ENCODE measurements around the gene S100B.

The S100B gene

DNA sequence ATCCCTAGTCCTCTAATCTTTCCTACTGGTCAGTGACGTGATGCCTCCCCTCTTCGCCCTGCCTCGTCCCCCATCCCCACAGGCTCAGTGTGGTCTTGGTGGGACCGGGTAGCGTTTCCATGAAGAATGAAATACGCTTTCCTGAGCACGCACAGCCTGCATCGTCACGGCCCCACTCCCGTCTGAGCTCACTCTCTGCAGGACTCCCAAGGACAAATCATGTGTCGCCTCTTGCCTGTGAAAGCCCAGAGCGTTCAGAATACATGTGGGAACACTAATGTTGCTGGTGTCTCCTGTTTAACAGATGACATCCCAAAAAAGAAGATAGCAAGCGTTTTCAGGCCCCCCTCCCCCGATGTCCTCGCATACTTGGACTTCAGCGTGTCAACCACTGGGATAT is 49.2 kb downstream of the S100B start:
- Histone ChIP-seq H3K9me3 (replicated peaks; ENCODE audit: low read length) (no peaks in the 10 kb centered on the region), H3K36me3 (ENCODE audit: insufficient read depth, low read length) (peaks cover 61% of the 10 kb centered on the region), H3K27me3 (ENCODE audit: control insufficient read depth, insufficient read depth, low read length) (no peaks in the 10 kb centered on the region), H3K9ac (ENCODE audit: low read depth, low read length) (no peak overlapping the region), H3K4me3 (ENCODE audit: low read length) (no peak overlapping the region), H3K4me1 (ENCODE audit: control insufficient read depth, insufficient read depth, low read length) (no peaks in the 10 kb centered on the region), H3K4me2 (ENCODE audit: low read length) (no peak overlapping the region)

DNA sequence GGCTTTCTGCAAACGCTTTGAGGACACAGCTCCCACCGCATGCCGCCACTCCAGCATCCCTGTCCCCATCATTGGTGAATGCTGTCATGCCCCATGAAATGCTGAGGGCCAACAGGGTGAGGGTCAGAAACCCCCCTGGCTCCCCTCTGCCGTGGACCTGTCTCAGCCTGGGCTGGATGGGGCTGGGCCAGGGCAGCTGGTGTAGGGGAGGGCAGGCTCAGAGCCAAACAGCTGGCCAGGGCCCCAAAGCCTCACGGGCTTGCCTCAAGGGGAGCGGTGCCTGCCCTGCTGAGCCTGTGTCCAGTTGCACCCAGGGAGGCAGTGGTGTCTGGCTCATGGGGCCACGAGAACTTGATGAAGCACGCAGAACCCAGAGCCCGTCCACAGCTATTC is 49.7 kb downstream of the S100B start:
- Histone ChIP-seq H3K4me1 (ENCODE audit: control insufficient read depth, insufficient read depth, low read length) (no peaks in the 10 kb centered on the region), H3K9ac (ENCODE audit: low read depth, low read length) (no peak overlapping the region), H3K4me3 (ENCODE audit: low read length) (no peak overlapping the region), H3K9me3 (replicated peaks; ENCODE audit: low read length) (no peaks in the 10 kb centered on the region), H3K27me3 (ENCODE audit: control insufficient read depth, insufficient read depth, low read length) (no peaks in the 10 kb centered on the region), H3K4me2 (ENCODE audit: low read length) (no peak overlapping the region), H3K36me3 (ENCODE audit: insufficient read depth, low read length) (peaks cover 63% of the 10 kb centered on the region)

DNA sequence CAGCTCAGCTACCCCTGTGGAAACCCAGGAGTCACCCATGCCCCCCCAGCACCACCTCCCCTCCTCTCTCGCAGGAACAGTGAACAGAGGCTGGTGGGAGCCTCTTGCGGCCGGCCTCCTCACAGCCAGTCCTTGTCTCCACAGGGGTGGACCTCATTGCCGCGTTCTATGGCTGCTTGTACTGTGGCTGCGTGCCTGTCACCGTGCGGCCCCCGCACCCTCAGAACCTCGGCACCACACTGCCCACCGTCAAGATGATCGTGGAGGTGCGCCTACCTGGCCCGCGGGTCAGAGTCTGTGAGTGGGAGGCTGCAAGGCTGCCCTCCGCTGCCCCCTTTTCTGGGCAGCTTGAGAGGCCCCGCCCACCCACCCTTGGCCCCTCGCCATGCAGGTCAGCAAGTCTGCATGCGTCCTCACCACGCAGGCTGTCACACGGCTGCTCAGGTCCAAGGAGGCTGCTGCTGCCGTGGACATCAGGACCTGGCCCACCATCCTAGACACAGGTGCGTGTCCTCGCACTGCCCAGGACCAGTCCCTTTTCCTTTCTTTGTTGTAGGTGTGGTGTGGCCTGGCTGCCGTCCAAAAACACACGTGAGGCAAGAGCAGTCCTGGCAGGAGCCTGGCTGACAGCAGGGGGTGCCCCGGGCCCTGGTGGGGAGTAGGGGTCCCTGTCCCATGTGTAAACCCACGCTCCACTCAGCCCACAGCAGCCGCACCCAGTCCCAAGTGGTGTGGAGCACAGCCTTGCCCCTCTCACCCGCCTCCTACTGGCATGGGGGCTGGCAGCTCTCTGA is 50.3 kb downstream of the S100B start:
- Histone ChIP-seq H3K4me1 (ENCODE audit: control insufficient read depth, insufficient read depth, low read length) (no peaks in the 10 kb centered on the region), H3K9me3 (replicated peaks; ENCODE audit: low read length) (no peaks in the 10 kb centered on the region), H3K36me3 (ENCODE audit: insufficient read depth, low read length) (peaks cover 64% of the 10 kb centered on the region), H3K4me3 (ENCODE audit: low read length) (no peak overlapping the region), H3K4me2 (ENCODE audit: low read length) (no peak overlapping the region), H3K27me3 (ENCODE audit: control insufficient read depth, insufficient read depth, low read length) (no peaks in the 10 kb centered on the region), H3K9ac (ENCODE audit: low read depth, low read length) (no peak overlapping the region)

DNA sequence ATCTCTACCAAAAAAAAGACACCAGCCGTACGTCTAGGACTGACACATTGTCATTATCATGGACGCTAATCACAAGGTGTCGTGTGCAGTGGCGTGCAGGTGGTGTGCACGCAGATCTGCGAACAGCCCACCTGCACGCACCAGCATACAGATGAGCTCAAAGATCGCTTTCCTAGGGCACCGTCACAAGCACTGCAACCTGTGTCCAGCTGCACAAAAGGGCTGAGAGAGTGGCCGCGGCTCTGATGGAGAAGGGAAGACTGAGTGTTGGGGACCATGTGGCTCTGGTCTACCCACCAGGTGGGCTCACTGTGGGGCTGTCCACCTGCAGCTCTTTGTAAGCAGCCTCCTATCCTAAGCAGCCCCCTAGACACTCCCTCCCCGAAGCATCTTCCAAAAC is 50.9 kb downstream of the S100B start:
- H3K4me3 ChIP-seq (ENCODE audit: low read length) = no peak overlapping the region
- no peaks in the 10 kb centered on the region for H3K27me3 ChIP-seq (ENCODE audit: control insufficient read depth, insufficient read depth, low read length)
- peaks cover 61% of the 10 kb centered on the region for H3K36me3 ChIP-seq (ENCODE audit: insufficient read depth, low read length)
- H3K4me1 ChIP-seq (ENCODE audit: control insufficient read depth, insufficient read depth, low read length) = no peaks in the 10 kb centered on the region
- H3K9ac ChIP-seq (ENCODE audit: low read depth, low read length) = no peak overlapping the region
- H3K9me3 ChIP-seq (replicated peaks; ENCODE audit: low read length) = no peaks in the 10 kb centered on the region
- no peak overlapping the region for H3K4me2 ChIP-seq (ENCODE audit: low read length)

DNA sequence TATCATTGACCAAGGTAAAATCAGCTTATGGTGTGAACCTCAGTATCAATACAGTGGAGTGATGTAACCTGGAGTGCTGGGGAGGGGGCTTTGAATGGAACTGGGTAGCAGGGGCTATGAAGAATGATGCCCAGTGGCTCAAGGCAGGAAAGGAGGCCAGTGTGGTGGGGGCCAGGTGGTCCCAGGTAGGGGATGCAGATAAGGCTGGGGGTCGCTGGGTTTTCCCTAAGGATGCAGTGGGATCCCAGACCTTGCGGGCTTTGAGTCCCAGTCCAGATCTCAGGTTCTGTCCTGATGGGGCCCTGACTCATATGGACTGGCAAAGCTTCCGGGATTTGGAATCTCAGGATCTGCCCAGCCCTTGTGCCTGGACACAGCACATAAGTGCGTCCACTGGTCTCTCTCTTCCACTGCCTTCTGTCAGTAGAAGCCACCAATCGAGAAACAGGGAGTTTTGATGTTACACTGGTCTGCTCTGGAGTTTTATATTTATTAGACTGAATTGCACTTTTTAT is 52.0 kb downstream of the S100B start:
- Histone ChIP-seq H3K4me3 (ENCODE audit: low read length) (no peak overlapping the region), H3K4me2 (ENCODE audit: low read length) (no peak overlapping the region), H3K4me1 (ENCODE audit: control insufficient read depth, insufficient read depth, low read length) (no peaks in the 10 kb centered on the region), H3K27me3 (ENCODE audit: control insufficient read depth, insufficient read depth, low read length) (no peaks in the 10 kb centered on the region), H3K36me3 (ENCODE audit: insufficient read depth, low read length) (peaks cover 62% of the 10 kb centered on the region), H3K9me3 (replicated peaks; ENCODE audit: low read length) (no peaks in the 10 kb centered on the region), H3K9ac (ENCODE audit: low read depth, low read length) (no peak overlapping the region)

DNA sequence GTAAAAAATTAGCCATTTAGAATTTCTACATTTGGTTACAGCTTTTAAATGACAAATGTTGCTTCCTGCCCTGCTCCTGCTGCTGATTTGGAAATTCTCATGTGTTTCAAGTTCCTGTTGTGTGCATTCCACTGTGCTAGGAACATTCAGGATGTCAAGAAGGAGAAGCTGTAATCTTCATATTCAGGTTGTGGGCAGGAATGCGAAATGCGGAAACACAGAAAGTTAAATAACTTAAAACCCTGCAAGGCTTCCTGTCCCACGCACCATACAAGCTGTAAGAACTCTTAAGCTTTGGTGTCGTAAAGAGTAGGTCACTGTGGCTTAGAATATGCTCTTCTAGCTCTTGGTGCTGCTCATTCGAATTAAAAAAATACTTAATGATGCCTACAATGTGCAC is 52.6 kb downstream of the S100B start:
- H3K4me3 ChIP-seq (ENCODE audit: low read length) = no peak overlapping the region

DNA sequence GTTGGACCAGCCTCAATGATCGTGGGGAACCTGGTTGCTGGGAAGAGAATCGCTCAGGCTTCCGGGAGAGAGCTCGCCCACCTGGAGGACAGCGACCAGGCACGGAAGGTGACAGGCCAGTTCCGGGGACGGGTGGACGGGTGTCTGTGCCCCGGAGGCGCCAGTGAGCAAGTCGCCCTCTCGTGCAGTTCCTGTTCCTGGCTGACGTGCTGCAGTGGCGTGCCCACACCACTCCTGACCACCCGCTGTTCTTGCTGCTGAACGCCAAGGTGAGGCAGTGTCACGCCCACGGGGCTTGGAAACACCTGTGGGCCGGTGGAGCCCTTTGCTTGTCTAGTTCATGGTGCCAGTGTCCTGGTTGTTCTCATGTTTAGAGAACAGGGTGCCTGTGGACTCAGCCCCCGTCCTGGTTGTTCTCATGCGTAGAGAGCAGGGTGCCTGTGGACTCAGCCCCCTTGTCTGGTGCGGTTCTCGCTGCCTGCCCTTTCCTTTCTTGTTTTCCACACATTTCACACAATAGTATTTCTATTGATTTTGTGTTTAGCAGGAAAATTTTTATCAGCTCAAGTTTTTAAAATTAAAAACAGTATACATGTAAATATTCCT is 53.1 kb downstream of the S100B start:
- no peak overlapping the region for H3K9ac ChIP-seq (ENCODE audit: low read depth, low read length)
- no peaks in the 10 kb centered on the region for H3K27me3 ChIP-seq (ENCODE audit: control insufficient read depth, insufficient read depth, low read length)
- peaks cover 62% of the 10 kb centered on the region for H3K36me3 ChIP-seq (ENCODE audit: insufficient read depth, low read length)

More for the DNA sequence above, 52.6 kb downstream of the S100B start:
- Histone ChIP-seq H3K9ac (ENCODE audit: low read depth, low read length) (no peak overlapping the region), H3K4me1 (ENCODE audit: control insufficient read depth, insufficient read depth, low read length) (no peaks in the 10 kb centered on the region), H3K9me3 (replicated peaks; ENCODE audit: low read length) (no peaks in the 10 kb centered on the region), H3K36me3 (ENCODE audit: insufficient read depth, low read length) (peaks cover 60% of the 10 kb centered on the region), H3K4me2 (ENCODE audit: low read length) (no peak overlapping the region), H3K27me3 (ENCODE audit: control insufficient read depth, insufficient read depth, low read length) (no peaks in the 10 kb centered on the region)

DNA sequence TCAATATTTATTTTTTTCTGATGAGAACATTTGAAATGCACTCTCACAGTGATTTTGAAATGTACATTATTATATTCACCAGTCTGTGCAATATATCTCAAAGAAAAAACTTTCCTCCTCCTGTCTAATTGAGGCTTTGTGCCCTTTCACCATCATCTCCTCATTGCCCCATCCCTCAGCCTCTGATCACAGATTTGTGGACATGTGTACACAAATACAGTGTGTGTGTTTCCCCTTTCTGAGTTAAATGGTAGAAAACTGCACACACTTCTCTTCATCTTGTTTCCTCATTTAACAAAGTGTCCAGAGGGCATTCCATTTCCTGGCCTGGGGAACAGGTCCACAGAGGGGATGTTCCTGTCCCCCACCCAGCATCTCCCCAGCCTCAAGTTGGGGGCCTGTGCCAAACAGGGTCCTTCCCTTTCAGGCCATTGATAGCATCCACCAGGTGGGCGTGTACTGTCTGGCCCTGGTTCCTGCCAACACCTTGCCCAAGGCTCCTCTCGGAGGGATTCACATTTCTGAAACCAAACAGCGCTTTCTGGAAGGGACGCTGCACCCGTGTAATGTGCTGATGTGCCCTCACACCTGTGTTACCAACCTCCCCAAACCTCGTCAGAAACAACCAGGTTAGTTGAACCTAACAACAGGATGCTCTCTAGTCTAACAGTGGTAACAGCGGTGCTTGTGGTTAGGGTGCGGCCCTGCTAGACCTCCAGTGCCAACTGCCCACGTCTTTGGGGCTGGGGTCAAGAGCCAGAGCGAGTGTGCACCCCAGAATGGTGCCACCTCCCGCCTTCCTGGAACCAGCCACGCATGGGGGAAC is 54.6 kb downstream of the S100B start:
- H3K27me3 ChIP-seq (ENCODE audit: control insufficient read depth, insufficient read depth, low read length) = no peaks in the 10 kb centered on the region
- H3K9ac ChIP-seq (ENCODE audit: low read depth, low read length) = no peak overlapping the region
- H3K4me2 ChIP-seq (ENCODE audit: low read length) = no peak overlapping the region
- H3K4me3 ChIP-seq (ENCODE audit: low read length) = no peak overlapping the region
- H3K36me3 ChIP-seq (ENCODE audit: insufficient read depth, low read length) = peaks cover 62% of the 10 kb centered on the region
- no peaks in the 10 kb centered on the region for H3K4me1 ChIP-seq (ENCODE audit: control insufficient read depth, insufficient read depth, low read length)
- no peaks in the 10 kb centered on the region for H3K9me3 ChIP-seq (replicated peaks; ENCODE audit: low read length)

More for the DNA sequence above, 53.1 kb downstream of the S100B start:
- Histone ChIP-seq H3K4me2 (ENCODE audit: low read length) (no peak overlapping the region), H3K9me3 (replicated peaks; ENCODE audit: low read length) (no peaks in the 10 kb centered on the region), H3K4me3 (ENCODE audit: low read length) (no peak overlapping the region), H3K4me1 (ENCODE audit: control insufficient read depth, insufficient read depth, low read length) (no peaks in the 10 kb centered on the region)

DNA sequence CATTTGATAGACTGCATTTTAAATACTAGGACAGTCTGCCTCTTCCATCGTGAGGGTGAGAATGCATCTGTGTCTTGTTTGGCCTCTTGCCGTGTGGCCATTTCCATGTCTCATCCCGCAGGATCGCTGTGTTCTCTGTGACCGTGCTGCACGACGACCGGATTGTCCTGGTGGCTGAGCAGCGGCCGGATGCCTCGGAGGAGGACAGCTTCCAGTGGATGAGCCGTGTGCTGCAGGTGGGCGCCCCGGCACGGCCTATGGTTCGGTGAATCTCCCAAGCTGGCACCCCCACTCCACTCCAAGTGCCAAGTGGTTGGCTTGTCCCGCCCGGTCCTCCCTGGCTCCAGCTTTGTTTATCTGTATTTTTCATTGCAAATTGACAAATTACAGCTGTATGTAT is 55.2 kb downstream of the S100B start:
- no peaks in the 10 kb centered on the region for H3K4me1 ChIP-seq (ENCODE audit: control insufficient read depth, insufficient read depth, low read length)
- no peak overlapping the region for H3K9ac ChIP-seq (ENCODE audit: low read depth, low read length)
- peaks cover 60% of the 10 kb centered on the region for H3K36me3 ChIP-seq (ENCODE audit: insufficient read depth, low read length)
- H3K4me3 ChIP-seq (ENCODE audit: low read length) = no peak overlapping the region
- H3K9me3 ChIP-seq (replicated peaks; ENCODE audit: low read length) = no peaks in the 10 kb centered on the region
- H3K27me3 ChIP-seq (ENCODE audit: control insufficient read depth, insufficient read depth, low read length) = no peaks in the 10 kb centered on the region
- H3K4me2 ChIP-seq (ENCODE audit: low read length) = no peak overlapping the region

All from skeletal muscle satellite cell (primary cell).